ENCODE data around the gene NOXO1.

- no peak for TF ChIP-seq GATA2 (IDR thresholded peaks at IDR 0.05; ENCODE audit: low read depth, low read length)
- TF ChIP-seq GATA3 (IDR thresholded peaks at IDR 0.05; ENCODE audit: low read depth, low read length) = no peak
These were observed 5.9 kb upstream of the NOXO1 start for GRCh38 chr16:1987198-1987597.

Data from SH-SY5Y (cell line).